GM12865 (cell line): ENCODE measurements around the gene CCDC60.

ENCODE experiments used
- DNase-seq: peaks from one replicate; pipeline ENCODE4 v3.0.0; 2010; ENCODE audit warnings: low read depth
- H3K4me3 ChIP-seq: 2 replicates; pipeline ENCODE4 v1.5.1; 2011; ENCODE audit warnings: mild to moderate bottlenecking, low read depth, low read length, control low read depth
- TF ChIP-seq, protein P1 (sequence below): IDR thresholded peaks from 2 replicates; pipeline ENCODE4 v1.5.1; 2011; ENCODE audit warnings: low read length, control low read depth, low read depth, inconsistent platforms; ENCODE audit not compliant: insufficient read depth; ENCODE audit errors: missing control alignments

CCDC60 gene

GRCh38 chr12:119480551-119480950 lies 146.0 kb downstream of the CCDC60 start:
- TF ChIP-seq, protein P1, sequence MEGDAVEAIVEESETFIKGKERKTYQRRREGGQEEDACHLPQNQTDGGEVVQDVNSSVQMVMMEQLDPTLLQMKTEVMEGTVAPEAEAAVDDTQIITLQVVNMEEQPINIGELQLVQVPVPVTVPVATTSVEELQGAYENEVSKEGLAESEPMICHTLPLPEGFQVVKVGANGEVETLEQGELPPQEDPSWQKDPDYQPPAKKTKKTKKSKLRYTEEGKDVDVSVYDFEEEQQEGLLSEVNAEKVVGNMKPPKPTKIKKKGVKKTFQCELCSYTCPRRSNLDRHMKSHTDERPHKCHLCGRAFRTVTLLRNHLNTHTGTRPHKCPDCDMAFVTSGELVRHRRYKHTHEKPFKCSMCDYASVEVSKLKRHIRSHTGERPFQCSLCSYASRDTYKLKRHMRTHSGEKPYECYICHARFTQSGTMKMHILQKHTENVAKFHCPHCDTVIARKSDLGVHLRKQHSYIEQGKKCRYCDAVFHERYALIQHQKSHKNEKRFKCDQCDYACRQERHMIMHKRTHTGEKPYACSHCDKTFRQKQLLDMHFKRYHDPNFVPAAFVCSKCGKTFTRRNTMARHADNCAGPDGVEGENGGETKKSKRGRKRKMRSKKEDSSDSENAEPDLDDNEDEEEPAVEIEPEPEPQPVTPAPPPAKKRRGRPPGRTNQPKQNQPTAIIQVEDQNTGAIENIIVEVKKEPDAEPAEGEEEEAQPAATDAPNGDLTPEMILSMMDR = no peak
- DNase-seq = no peak
- H3K4me3 ChIP-seq = no peak overlapping the region

GRCh38 chr12:119486599-119487154 lies 152.1 kb downstream of the CCDC60 start:
- DNase-seq = no peak
- TF ChIP-seq, protein P1 = no peak
- no peak overlapping the region for H3K4me3 ChIP-seq

GRCh38 chr12:119491814-119492213 lies 157.3 kb downstream of the CCDC60 start:
- DNase-seq = no peak
- no peak overlapping the region for H3K4me3 ChIP-seq
- TF ChIP-seq, protein P1 = no peak

DNA sequence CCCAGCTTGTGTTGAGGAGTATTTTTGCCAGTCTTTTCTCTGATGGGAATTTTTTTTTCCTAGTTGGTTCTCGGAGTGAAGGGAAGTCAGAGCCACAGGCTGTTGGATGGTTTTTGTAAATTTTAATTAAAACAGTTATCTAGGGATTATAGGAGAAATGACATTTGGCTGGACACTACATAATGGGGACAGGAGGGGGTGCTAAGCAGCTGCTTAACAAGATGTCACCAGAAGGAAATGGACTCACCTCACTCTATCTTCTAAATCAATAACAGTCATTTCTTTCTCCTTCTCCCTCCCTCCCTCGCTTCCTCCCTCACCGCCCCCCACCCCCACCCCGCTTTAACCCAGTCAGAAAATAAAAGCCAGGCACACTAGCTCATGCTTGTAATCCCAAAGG lies 165.7 kb downstream of the CCDC60 start:
- no peak overlapping the region for H3K4me3 ChIP-seq
- no peak for DNase-seq
- TF ChIP-seq, protein P1 = no peak

GRCh38 chr12:119501052-119501451 lies 166.5 kb downstream of the CCDC60 start:
- H3K4me3 ChIP-seq = no peak overlapping the region
- no peak for DNase-seq
- TF ChIP-seq, protein P1 = no peak

DNA sequence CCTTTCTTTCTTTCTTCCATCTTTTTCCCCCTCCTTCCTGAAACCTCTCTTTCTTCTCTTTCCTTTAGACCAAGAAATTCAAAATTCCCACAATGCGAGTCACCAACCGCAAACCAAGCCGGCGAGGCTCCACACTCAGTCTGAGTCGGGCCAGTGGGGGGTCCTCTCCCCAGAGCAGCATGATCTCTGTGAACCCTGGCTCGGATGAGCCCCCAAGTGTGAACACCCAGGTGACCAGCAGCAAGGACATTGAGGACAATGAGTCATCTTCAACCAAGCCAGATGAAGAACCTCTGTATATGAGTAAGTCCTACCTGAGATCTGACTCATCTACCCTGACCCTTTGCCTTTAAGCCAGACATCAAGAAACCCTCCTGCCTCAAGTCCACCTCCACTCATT lies 170.5 kb downstream of the CCDC60 start:
- peak; percentile 1 for DNase-seq
- TF ChIP-seq, protein P1 = no peak
- H3K4me3 ChIP-seq = no peak overlapping the region
